HG03103 (cell line): Measurements from ENCODE around the gene GPR183.

Experiments used
- ATAC-seq: cut with Tn5 transposase; IDR thresholded peaks from one replicate; pipeline ENCODE4 v1.9.1; 2021; ENCODE audit warnings: low read depth; ENCODE audit not compliant: unreplicated experiment

GPR183 gene

GRCh38 chr13:99307247-99307646, at the start of gene GPR183:
Gene GPR183, minus strand, starts transcription at chr13:99307399. Its CDS starts 11,254 bp downstream, at chr13:99296145.
- ATAC-seq: peak; percentile 45

- ATAC-seq: peak; percentile 50
These were observed 49.3 kb upstream of the GPR183 start for GRCh38 chr13:99356262-99357091.

GRCh38 chr13:99356012-99356261, 48.7 kb upstream of the GPR183 start:
- no peak for ATAC-seq

GRCh38 chr13:99355267-99356011, 48.2 kb upstream of the GPR183 start:
- no peak for ATAC-seq

GRCh38 chr13:99354371-99354951, 47.3 kb upstream of the GPR183 start:
- no peak for ATAC-seq

GRCh38 chr13:99353836-99354235, 46.6 kb upstream of the GPR183 start:
- no peak for ATAC-seq

- ATAC-seq: no peak
These were observed 46.0 kb upstream of the GPR183 start for GRCh38 chr13:99353246-99353600.

GRCh38 chr13:99352351-99353245, 45.4 kb upstream of the GPR183 start:
- no peak for ATAC-seq

- ATAC-seq: no peak
These were observed 44.6 kb upstream of the GPR183 start for GRCh38 chr13:99351772-99352171.

- ATAC-seq: no peak
These were observed 43.0 kb upstream of the GPR183 start for GRCh38 chr13:99350191-99350590.

- peak; percentile 48 for ATAC-seq
These were observed 40.8 kb upstream of the GPR183 start for GRCh38 chr13:99347911-99348451.

GRCh38 chr13:99347335-99347878, 40.2 kb upstream of the GPR183 start:
- ATAC-seq: peak; percentile 11

GRCh38 chr13:99346335-99347042, 39.3 kb upstream of the GPR183 start:
- ATAC-seq: no peak

- ATAC-seq: no peak
These were observed 38.1 kb upstream of the GPR183 start for GRCh38 chr13:99345345-99345744.

- ATAC-seq: no peak
These were observed 37.5 kb upstream of the GPR183 start for GRCh38 chr13:99344610-99345208.

GRCh38 chr13:99342723-99343315, 35.6 kb upstream of the GPR183 start:
- ATAC-seq: no peak

- ATAC-seq: no peak
These were observed 34.9 kb upstream of the GPR183 start for GRCh38 chr13:99341969-99342722.

GRCh38 chr13:99340638-99341037, 33.4 kb upstream of the GPR183 start:
- ATAC-seq: no peak
